SK-N-MC (cell line): ENCODE data around the gene ANP32A.

Experiments
- EZH2 ChIP-seq: fragments of 200-600 bp; sonication (generic); IDR thresholded peaks from one replicate; pipeline ENCODE4 v1.6.1; 2017; ENCODE audit warnings: antibody characterized with exemption
- POLR2AphosphoS5 ChIP-seq: IDR thresholded peaks from 2 replicates; pipeline ENCODE4 v1.6.1; 2012; ENCODE audit warnings: mild to moderate bottlenecking, low read depth, low read length, borderline replicate concordance

DNA sequence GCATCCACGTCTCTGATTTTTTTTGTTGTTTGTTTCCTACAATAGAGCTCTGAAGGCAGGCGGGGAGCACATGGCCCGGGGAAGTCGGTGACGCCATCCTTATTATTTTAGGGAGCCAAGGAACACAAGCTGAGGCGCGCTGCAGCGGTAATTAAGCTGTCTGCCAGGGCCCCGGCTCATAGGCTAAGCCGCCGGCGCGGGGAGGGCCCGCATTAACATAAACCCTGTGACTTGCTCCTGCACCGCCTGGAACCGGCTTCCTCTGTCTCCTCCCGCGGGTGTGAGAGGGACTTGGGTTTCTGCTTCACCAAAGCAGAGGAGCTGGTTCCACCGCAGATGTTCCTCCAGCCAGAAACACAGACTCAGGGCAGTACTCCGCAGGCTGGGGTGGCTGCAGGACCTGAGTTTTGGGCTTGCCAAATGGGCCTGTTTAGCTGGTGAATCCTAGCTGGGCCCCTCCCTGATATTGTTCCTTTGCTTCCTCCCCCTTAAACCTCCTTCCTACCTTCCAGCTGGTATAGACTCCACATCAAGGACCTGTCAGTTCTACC lies 25.3 kb downstream of the ANP32A start:
- no peak for TF ChIP-seq POLR2AphosphoS5
- no peak for TF ChIP-seq EZH2
